Keratinocyte (primary cell): ENCODE data around the gene KCNJ1. TPM values are rescaled to one million over a fixed set of nuclear protein-coding genes. Genes with fewer than 3 reads are reported as not detected.

Experiments used
- DNase-seq: peaks from one replicate; pipeline ENCODE4 v3.0.0-alpha.2; 2011; ENCODE audit warnings: low read depth, missing footprints, low spot score
- FAIRE-seq: peaks from 2 replicates; lab custom pipeline; 2011; peaks lifted over from hg19 to GRCh38; lab: Jason Lieb, UNC
- H2AFZ ChIP-seq: 2 replicates; pipeline ENCODE4 v1.6.0; 2012; ENCODE audit warnings: low read length, control low read depth, inconsistent platforms; ENCODE audit not compliant: control insufficient read depth
- H3K27ac ChIP-seq: 2 replicates; pipeline ENCODE4 v1.5.1; 2011; ENCODE audit warnings: low read length; ENCODE audit not compliant: control insufficient read depth, insufficient read depth
- H3K27me3 ChIP-seq: 3 replicates; pipeline ENCODE4 v1.6.0; 2011; ENCODE audit warnings: low read length; ENCODE audit not compliant: control insufficient read depth, insufficient read depth; ENCODE audit errors: extremely low read depth
- H3K36me3 ChIP-seq, 2 experiments: 2 replicates in 1 of 2; 3 replicates in 1 of 2; pipeline ENCODE4 v1.5.1; 2011; ENCODE audit warnings: low read length in 2 of 2, mild to moderate bottlenecking in 1 of 2; ENCODE audit not compliant: control insufficient read depth in 2 of 2, insufficient read depth in 2 of 2; ENCODE audit errors: extremely low read depth in 1 of 2
- H3K4me1 ChIP-seq: 3 replicates; pipeline ENCODE4 v1.5.1; 2011; ENCODE audit warnings: low read length; ENCODE audit not compliant: control insufficient read depth, insufficient read depth; ENCODE audit errors: extremely low read depth
- H3K4me2 ChIP-seq: 3 replicates; pipeline ENCODE4 v1.6.0; 2011; ENCODE audit warnings: low read depth, low read length; ENCODE audit not compliant: control insufficient read depth, insufficient read depth; ENCODE audit errors: extremely low read depth
- H3K4me3 ChIP-seq, 3 experiments: fragments of 200-600 bp in 1 of 3; sonication (generic) in 1 of 3; 2 replicates in 2 of 3; 3 replicates in 1 of 3; pipeline ENCODE4 v1.5.1; 2011 to 2016; ENCODE audit warnings: low read length in 3 of 3, mild to moderate bottlenecking in 3 of 3, control low read depth in 2 of 3, inconsistent platforms in 1 of 3, low read depth in 1 of 3, mixed read lengths in 1 of 3, mixed run types in 1 of 3, moderate library complexity in 1 of 3; ENCODE audit not compliant: control insufficient read depth in 2 of 3, insufficient read depth in 2 of 3; ENCODE audit errors: extremely low read depth in 1 of 3
- H3K79me2 ChIP-seq: 2 replicates; pipeline ENCODE4 v1.6.0; 2012; ENCODE audit warnings: low read length; ENCODE audit not compliant: control insufficient read depth, insufficient read depth
- H3K9ac ChIP-seq: 3 replicates; pipeline ENCODE4 v1.6.0; 2011; ENCODE audit warnings: low read length; ENCODE audit not compliant: control insufficient read depth, insufficient read depth; ENCODE audit errors: extremely low read depth
- H3K9me1 ChIP-seq: 3 replicates; pipeline ENCODE4 v1.6.0; 2011; ENCODE audit warnings: low read length; ENCODE audit not compliant: control insufficient read depth, insufficient read depth; ENCODE audit errors: extremely low read depth
- H3K9me3 ChIP-seq: 2 replicates; pipeline ENCODE4 v1.5.1; 2012; ENCODE audit warnings: low read depth, low read length; ENCODE audit not compliant: control insufficient read depth
- H4K20me1 ChIP-seq: 3 replicates; pipeline ENCODE4 v1.6.0; 2011; ENCODE audit warnings: low read length; ENCODE audit not compliant: control insufficient read depth, insufficient read depth; ENCODE audit errors: extremely low read depth
- CTCF ChIP-seq, 3 experiments: IDR thresholded peaks in 1 of 3; conservative IDR thresholded peaks in 1 of 3; optimal IDR thresholded peaks in 1 of 3; 2 replicates in 2 of 3; 3 replicates in 1 of 3; pipeline versions ENCODE3 to v1.5.1; 2011; ENCODE audit warnings: low read length in 3 of 3, mild to moderate bottlenecking in 3 of 3, moderate library complexity in 2 of 3, control low read depth in 1 of 3, inconsistent platforms in 1 of 3; ENCODE audit not compliant: insufficient read depth in 2 of 3; ENCODE audit errors: extremely low read depth in 1 of 3
- EZH2 ChIP-seq: IDR thresholded peaks from one replicate; pipeline ENCODE4 v1.6.1; 2012; ENCODE audit warnings: inconsistent platforms, mild to moderate bottlenecking, low read length, moderate library complexity
- dilution Hi-C: fragments of 300-500 bp; cut with MboI; formaldehyde crosslinking; loops from one replicate; pipeline ENCODE4 v1.7.0; 2020; ENCODE audit warnings: low sequenced_read_pairs; ENCODE audit not compliant: extremely low pct_ligation_motif_present
- polyA plus RNA-seq, 5 experiments: library from polyadenylated mRNA; depleted of rRNA in 3 of 5; stranded (reverse) in 3 of 5; stranded (forward) in 1 of 5; unstranded in 1 of 5; fragments of >200 nt; gene quantifications; 1 replicate in 1 of 5; 2 replicates in 3 of 5; 3 replicates in 1 of 5; pipeline versions ENCODE4 v1.2.1 to v1.2.3, GENCODE V29; 2011 to 2012; ENCODE audit warnings: missing spikeins in 2 of 5, low read depth in 1 of 5, low replicate concordance in 1 of 5

Gene KCNJ1
- polyA plus RNA-seq, 1 donor (not counting 4 experiments of a cell fraction or from before 2014, with no cell fraction given), result 0.12 TPM

- Histone ChIP-seq H3K9me1 (no peaks in the 10 kb centered on the region), H3K27ac (peak overlapping the region; percentile 57), H3K9ac (peak overlapping the region; percentile 66), H3K9me3 (no peaks in the 10 kb centered on the region), H3K36me3 (no peaks in the 10 kb centered on the region), H3K27me3 (no peaks in the 10 kb centered on the region), H3K4me2 (peak overlapping the region; percentile 79), H3K4me1 (peaks cover 55% of the 10 kb centered on the region), H2AFZ (peak overlapping the region; percentile 62), H4K20me1 (no peaks in the 10 kb centered on the region), H3K4me3 (peak overlapping the region; percentile 50 to 67 (median 63)), H3K79me2 (no peaks in the 10 kb centered on the region)
- dilution Hi-C loops, result no loop called here
- DNase-seq (no peak), FAIRE-seq (peak; percentile 43)
- TF ChIP-seq CTCF (optimal IDR thresholded peaks at IDR 0.05 in 1 of 3, IDR thresholded peaks at IDR 0.05 in 1 of 3, conservative IDR thresholded peaks at IDR 0.05 in 1 of 3; ENCODE audit: extremely low read depth in 1 of 3, insufficient read depth in 2 of 3, low read length in 3 of 3), result no peak
- TF ChIP-seq EZH2, result no peak
These were observed 37.7 kb upstream of the KCNJ1 start for GRCh38 chr11:128904656-128905344.

GRCh38 chr11:128904303-128904655, 37.2 kb upstream of the KCNJ1 start:
- no peaks in the 10 kb centered on the region for H3K79me2 ChIP-seq
- H3K27me3 ChIP-seq, result no peaks in the 10 kb centered on the region
- no peak for DNase-seq
- no peak overlapping the region for H3K4me3 ChIP-seq
- H3K9ac ChIP-seq, result no peak overlapping the region
- H2AFZ ChIP-seq, result no peak overlapping the region
- no peaks in the 10 kb centered on the region for H3K9me1 ChIP-seq
- dilution Hi-C loops, result no loop called here
- no peaks in the 10 kb centered on the region for H4K20me1 ChIP-seq
- peaks cover 50% of the 10 kb centered on the region for H3K4me1 ChIP-seq
- H3K36me3 ChIP-seq, result no peaks in the 10 kb centered on the region
- TF ChIP-seq CTCF (optimal IDR thresholded peaks at IDR 0.05 in 1 of 3, IDR thresholded peaks at IDR 0.05 in 1 of 3, conservative IDR thresholded peaks at IDR 0.05 in 1 of 3; ENCODE audit: extremely low read depth in 1 of 3, insufficient read depth in 2 of 3, low read length in 3 of 3), result no peak
- TF ChIP-seq EZH2, result no peak
- H3K4me2 ChIP-seq, result peak overlapping the region; percentile 79
- no peak overlapping the region for H3K27ac ChIP-seq
- FAIRE-seq, result no peak
- H3K9me3 ChIP-seq, result no peaks in the 10 kb centered on the region
